C4-2B (cell line): Measurements from ENCODE around the gene SNX8.

Experiments
- ZFX ChIP-seq: fragments of 450-650 bp; IDR thresholded peaks from 2 replicates; pipeline ENCODE4 v1.6.1; 2017
- TF ChIP-seq, protein P1 (sequence below): fragments of 450-650 bp; conservative IDR thresholded peaks from 2 replicates; pipeline ENCODE4 v1.5.1; 2017; ENCODE audit warnings: mild to moderate bottlenecking

DNA sequence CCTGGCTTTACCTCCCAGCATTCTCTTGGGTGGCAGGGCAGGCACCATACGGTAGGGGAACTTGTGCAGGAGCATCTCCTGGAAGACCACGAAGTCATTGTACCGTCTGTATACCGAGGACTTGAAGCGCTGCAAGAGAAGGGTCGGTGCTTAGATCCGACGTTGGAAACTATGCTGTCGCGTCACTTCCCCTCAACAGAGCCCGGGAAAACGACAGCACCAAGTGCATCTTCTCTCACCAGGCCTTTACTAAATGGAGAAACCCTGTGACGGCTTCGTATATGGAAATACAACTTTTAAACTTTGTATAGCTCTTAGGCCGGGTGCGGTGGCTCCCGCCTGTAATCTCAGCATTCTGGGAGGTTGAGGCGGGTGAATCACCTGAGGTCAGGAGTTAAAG, 39.1 kb downstream of the SNX8 start:
- TF ChIP-seq, protein P1, sequence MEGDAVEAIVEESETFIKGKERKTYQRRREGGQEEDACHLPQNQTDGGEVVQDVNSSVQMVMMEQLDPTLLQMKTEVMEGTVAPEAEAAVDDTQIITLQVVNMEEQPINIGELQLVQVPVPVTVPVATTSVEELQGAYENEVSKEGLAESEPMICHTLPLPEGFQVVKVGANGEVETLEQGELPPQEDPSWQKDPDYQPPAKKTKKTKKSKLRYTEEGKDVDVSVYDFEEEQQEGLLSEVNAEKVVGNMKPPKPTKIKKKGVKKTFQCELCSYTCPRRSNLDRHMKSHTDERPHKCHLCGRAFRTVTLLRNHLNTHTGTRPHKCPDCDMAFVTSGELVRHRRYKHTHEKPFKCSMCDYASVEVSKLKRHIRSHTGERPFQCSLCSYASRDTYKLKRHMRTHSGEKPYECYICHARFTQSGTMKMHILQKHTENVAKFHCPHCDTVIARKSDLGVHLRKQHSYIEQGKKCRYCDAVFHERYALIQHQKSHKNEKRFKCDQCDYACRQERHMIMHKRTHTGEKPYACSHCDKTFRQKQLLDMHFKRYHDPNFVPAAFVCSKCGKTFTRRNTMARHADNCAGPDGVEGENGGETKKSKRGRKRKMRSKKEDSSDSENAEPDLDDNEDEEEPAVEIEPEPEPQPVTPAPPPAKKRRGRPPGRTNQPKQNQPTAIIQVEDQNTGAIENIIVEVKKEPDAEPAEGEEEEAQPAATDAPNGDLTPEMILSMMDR = no peak
- TF ChIP-seq ZFX = no peak
